WI38 (cell line): ENCODE results near the gene TMEM229B.

Source experiments
- H3K4me3 ChIP-seq: 2 replicates; pipeline ENCODE4 v1.5.1; 2011; ENCODE audit warnings: low read depth, mild to moderate bottlenecking, control low read depth, low read length
- TF ChIP-seq, protein P1 (sequence below): IDR thresholded peaks from 2 replicates; pipeline ENCODE4 v1.5.1; 2012; ENCODE audit warnings: low read depth, mild to moderate bottlenecking, control low read depth, low read length

Gene TMEM229B

DNA sequence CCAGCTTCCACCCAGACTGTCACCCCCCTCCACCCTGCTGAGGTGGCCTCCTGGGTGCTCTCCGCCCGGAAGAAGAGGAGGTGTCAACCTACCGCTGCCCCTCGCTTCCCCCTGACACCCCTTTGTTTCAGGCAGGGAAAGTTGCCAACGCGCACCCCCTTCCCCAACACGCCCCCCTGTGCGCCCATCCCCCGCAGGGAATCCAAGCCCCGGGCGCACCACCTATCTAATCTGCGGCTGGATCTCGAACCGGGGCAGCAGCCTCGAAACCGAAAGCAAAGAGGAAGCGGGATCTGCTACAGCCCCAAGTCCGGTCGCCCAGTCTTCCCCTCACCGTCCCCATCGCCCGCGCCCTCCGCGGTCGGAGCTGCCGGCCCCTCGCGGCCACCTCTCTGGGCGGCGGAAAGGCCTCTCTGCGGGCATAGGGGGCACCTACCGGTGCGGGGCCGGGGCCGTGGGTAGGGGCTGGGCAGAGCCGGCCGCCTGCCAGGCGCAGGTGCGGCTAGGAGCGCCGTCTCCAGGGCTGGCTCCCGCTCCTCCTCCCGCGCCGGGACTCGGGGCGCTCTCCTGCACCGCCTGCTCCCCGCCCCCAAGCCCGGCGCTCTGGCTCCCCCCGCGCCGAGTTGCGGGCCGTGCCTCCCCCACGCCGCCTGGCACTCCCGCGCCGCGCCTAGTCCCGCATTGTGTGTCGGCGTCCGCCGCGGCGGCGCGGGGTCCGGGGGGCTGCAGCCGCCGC lies 26.3 kb upstream of the TMEM229B start:
- peak overlapping the region; percentile 68 for H3K4me3 ChIP-seq
- TF ChIP-seq, protein P1, sequence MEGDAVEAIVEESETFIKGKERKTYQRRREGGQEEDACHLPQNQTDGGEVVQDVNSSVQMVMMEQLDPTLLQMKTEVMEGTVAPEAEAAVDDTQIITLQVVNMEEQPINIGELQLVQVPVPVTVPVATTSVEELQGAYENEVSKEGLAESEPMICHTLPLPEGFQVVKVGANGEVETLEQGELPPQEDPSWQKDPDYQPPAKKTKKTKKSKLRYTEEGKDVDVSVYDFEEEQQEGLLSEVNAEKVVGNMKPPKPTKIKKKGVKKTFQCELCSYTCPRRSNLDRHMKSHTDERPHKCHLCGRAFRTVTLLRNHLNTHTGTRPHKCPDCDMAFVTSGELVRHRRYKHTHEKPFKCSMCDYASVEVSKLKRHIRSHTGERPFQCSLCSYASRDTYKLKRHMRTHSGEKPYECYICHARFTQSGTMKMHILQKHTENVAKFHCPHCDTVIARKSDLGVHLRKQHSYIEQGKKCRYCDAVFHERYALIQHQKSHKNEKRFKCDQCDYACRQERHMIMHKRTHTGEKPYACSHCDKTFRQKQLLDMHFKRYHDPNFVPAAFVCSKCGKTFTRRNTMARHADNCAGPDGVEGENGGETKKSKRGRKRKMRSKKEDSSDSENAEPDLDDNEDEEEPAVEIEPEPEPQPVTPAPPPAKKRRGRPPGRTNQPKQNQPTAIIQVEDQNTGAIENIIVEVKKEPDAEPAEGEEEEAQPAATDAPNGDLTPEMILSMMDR = no peak

GRCh38 chr14:67514203-67514607 lies 25.7 kb upstream of the TMEM229B start:
- TF ChIP-seq, protein P1 = no peak
- peak overlapping the region; percentile 68 for H3K4me3 ChIP-seq

DNA sequence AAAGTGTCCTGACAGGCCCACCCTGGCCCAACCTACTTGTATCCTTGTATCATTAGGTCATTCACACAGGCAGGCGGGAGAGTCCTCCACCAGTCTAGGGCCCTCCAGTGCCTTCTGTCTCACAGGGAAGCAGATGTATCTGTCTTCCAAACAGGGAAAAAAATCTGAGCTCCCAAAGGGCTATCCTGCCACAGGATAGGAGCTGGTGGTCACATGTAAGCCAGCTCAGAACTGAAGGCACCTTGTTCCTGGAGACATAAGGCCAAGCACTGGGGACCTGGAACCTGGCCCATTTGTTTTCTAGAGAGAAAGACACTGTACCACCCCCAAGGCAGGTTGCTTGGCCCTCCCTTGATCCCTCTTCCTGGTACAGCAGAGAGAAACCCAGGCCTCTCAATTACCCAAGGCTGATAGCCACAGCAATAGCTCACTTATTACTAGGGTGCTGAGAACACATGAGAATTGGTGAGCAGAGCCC lies 25.1 kb upstream of the TMEM229B start:
- H3K4me3 ChIP-seq = no peak overlapping the region
- TF ChIP-seq, protein P1 = no peak

DNA sequence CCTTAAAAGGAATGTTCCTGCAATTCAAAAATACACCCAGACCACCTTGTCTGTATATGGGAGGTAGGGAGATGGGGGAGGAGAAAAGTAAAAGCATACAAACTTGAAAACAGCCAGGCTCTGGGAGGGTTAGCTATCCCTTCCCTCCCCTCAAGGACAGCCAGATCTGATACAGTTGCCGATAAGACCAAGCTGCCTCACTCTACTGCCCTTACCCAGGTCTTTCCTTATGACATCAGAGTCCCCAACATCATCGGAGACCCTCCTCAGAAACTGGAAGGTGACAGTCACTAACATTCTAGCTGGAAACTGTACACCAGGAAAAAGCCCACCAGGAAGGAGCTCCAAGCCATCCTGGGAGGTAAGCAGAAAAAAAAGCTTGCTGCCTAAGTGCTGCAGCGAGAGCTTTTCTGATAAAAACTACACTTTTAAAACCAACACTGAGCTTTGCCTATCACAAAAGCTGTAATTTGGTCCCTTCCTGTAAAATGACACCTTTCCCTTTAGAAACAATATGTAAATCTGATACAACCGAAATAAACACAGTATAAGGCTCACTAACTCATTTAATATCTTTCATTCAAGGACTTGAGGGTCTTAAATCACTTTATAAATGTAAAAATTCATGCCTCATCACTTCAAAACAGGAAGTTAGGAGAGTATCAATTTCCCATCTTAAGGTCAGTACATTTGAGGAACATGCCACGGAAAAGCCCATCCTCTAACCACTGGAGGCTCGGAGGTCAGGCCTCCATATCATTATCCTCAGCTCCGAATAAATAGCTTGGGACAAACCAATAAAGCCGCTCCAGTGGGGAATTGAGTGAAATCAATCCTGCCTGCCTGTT lies 24.2 kb upstream of the TMEM229B start:
- TF ChIP-seq, protein P1 = no peak
- H3K4me3 ChIP-seq = no peak overlapping the region

- TF ChIP-seq, protein P1 = no peak
- no peak overlapping the region for H3K4me3 ChIP-seq
These were observed 22.3 kb upstream of the TMEM229B start for GRCh38 chr14:67510836-67511235.

GRCh38 chr14:67510121-67510520 lies 21.6 kb upstream of the TMEM229B start:
- H3K4me3 ChIP-seq = no peak overlapping the region
- TF ChIP-seq, protein P1 = no peak

DNA sequence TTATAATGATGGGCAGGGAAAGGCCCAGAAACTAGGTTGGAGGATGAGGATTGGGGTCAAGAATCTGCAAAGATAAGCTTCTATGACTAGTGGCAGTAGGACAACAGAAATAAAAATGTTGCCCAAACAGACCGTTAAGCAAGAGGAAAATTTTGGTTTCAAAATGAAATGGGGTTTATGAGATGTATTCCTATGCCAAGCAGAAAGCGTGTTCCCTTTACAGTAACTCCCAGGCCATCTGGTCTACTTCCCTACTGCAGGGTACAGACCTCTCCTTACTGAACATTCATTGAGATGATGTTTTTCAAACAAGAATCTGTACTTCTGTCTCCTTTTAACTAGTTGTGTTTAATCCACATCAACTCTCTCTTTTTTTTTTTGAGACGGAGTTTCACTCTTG lies 20.4 kb upstream of the TMEM229B start:
- TF ChIP-seq, protein P1 = no peak
- no peak overlapping the region for H3K4me3 ChIP-seq
